Stimulated activated naive CD8-positive, alpha-beta T cell treated with anti-CD3 and anti-CD28 coated beads, Interleukin-15, amount 100 ng/mL, for 72 hours (primary cell): ENCODE data around the gene MAD1L1.

ENCODE experiments used
- ATAC-seq: fragments of 150-1000 bp; cut with Tn5 transposase; 2 replicates; pipeline ENCODE4 v1.10.0; 2021; ENCODE audit warnings: mild to moderate bottlenecking, moderate library complexity
- DNase-seq, 2 donors: peaks; one replicate each; pipeline ENCODE4 v3.0.0; 2021 to 2022
- H3K27ac Mint-ChIP-seq, 2 donors: one replicate each; pipeline ENCODE4 v1.8.0; 2022; ENCODE audit warnings: mild to moderate bottlenecking in 2 of 2, mixed read lengths in 2 of 2, moderate library complexity in 2 of 2
- H3K27me3 Mint-ChIP-seq: one replicate; pipeline ENCODE4 v1.8.0; 2022; ENCODE audit warnings: mixed read lengths
- H3K4me1 Mint-ChIP-seq: one replicate; pipeline ENCODE4 v1.8.0; 2022; ENCODE audit warnings: mild to moderate bottlenecking, mixed read lengths
- H3K4me3 Mint-ChIP-seq, 2 donors: one replicate each; pipeline ENCODE4 v1.8.0; 2022; ENCODE audit warnings: mild to moderate bottlenecking in 2 of 2, mixed read lengths in 2 of 2, moderate library complexity in 1 of 2
- H3K9me3 Mint-ChIP-seq, 2 donors: one replicate each; pipeline ENCODE4 v1.8.0; 2022; ENCODE audit warnings: mixed read lengths in 2 of 2

The MAD1L1 gene

GRCh38 chr7:2159176-2159520, 73.6 kb downstream of the MAD1L1 start:
- Mint-ChIP-seq H3K4me3 (no peak overlapping the region), H3K4me1 (no peaks in the 10 kb centered on the region), H3K27me3 (no peaks in the 10 kb centered on the region), H3K9me3 (no peaks in the 10 kb centered on the region), H3K27ac (no peak overlapping the region)
- ATAC-seq (no peak), DNase-seq (no peak)

- H3K27me3 Mint-ChIP-seq, result no peaks in the 10 kb centered on the region
- no peak overlapping the region for H3K4me3 Mint-ChIP-seq
- DNase-seq (no peak), ATAC-seq (no peak)
- H3K9me3 Mint-ChIP-seq, result no peaks in the 10 kb centered on the region
- H3K27ac Mint-ChIP-seq, result no peak overlapping the region
- H3K4me1 Mint-ChIP-seq, result no peaks in the 10 kb centered on the region
These were observed 74.2 kb downstream of the MAD1L1 start for GRCh38 chr7:2158331-2159175.

GRCh38 chr7:2157473-2158279, 75.1 kb downstream of the MAD1L1 start:
- no peak for ATAC-seq
- no peak overlapping the region for H3K4me3 Mint-ChIP-seq
- no peaks in the 10 kb centered on the region for H3K4me1 Mint-ChIP-seq
- no peaks in the 10 kb centered on the region for H3K27me3 Mint-ChIP-seq
- H3K27ac Mint-ChIP-seq, result no peak overlapping the region
- H3K9me3 Mint-ChIP-seq, result no peaks in the 10 kb centered on the region
- no peak for DNase-seq

GRCh38 chr7:2156756-2157472, 75.8 kb downstream of the MAD1L1 start:
- Mint-ChIP-seq H3K27me3 (no peaks in the 10 kb centered on the region), H3K27ac (peak overlapping the region; percentile 65 to 89), H3K4me3 (no peak overlapping the region), H3K4me1 (no peaks in the 10 kb centered on the region), H3K9me3 (no peaks in the 10 kb centered on the region)
- no peak for DNase-seq
- ATAC-seq, result no peak

- H3K9me3 Mint-ChIP-seq, result no peaks in the 10 kb centered on the region
- no peaks in the 10 kb centered on the region for H3K4me1 Mint-ChIP-seq
- H3K4me3 Mint-ChIP-seq, result no peak overlapping the region
- H3K27ac Mint-ChIP-seq, result no peak overlapping the region
- H3K27me3 Mint-ChIP-seq, result no peaks in the 10 kb centered on the region
- DNase-seq (no peak), ATAC-seq (no peak)
These were observed 77.9 kb downstream of the MAD1L1 start for GRCh38 chr7:2154831-2155230.

- no peaks in the 10 kb centered on the region for H3K27me3 Mint-ChIP-seq
- ATAC-seq (no peak), DNase-seq (no peak)
- H3K27ac Mint-ChIP-seq, result no peak overlapping the region
- H3K9me3 Mint-ChIP-seq, result no peaks in the 10 kb centered on the region
- H3K4me1 Mint-ChIP-seq, result no peaks in the 10 kb centered on the region
- no peak overlapping the region for H3K4me3 Mint-ChIP-seq
These were observed 78.6 kb downstream of the MAD1L1 start for GRCh38 chr7:2154121-2154520.

- DNase-seq (no peak), ATAC-seq (no peak)
- H3K4me1 Mint-ChIP-seq, result no peaks in the 10 kb centered on the region
- H3K9me3 Mint-ChIP-seq, result no peaks in the 10 kb centered on the region
- no peak overlapping the region for H3K4me3 Mint-ChIP-seq
- no peaks in the 10 kb centered on the region for H3K27me3 Mint-ChIP-seq
- no peak overlapping the region for H3K27ac Mint-ChIP-seq
These were observed 80.1 kb downstream of the MAD1L1 start for GRCh38 chr7:2152646-2153045.

- Mint-ChIP-seq H3K4me3 (no peak overlapping the region), H3K9me3 (no peaks in the 10 kb centered on the region), H3K27ac (no peak overlapping the region), H3K27me3 (no peaks in the 10 kb centered on the region), H3K4me1 (no peaks in the 10 kb centered on the region)
- no peak for ATAC-seq
- DNase-seq, result no peak
These were observed 80.7 kb downstream of the MAD1L1 start for GRCh38 chr7:2151801-2152612.

GRCh38 chr7:2151237-2151636, 81.5 kb downstream of the MAD1L1 start:
- H3K4me1 Mint-ChIP-seq, result no peaks in the 10 kb centered on the region

GRCh38 chr7:2150445-2150815, 82.3 kb downstream of the MAD1L1 start:
- no peaks in the 10 kb centered on the region for H3K9me3 Mint-ChIP-seq
- no peak for ATAC-seq
- no peak overlapping the region for H3K4me3 Mint-ChIP-seq

More at GRCh38 chr7:2151237-2151636, 81.5 kb downstream of the MAD1L1 start:
- Mint-ChIP-seq H3K27me3 (no peaks in the 10 kb centered on the region), H3K27ac (no peak overlapping the region), H3K4me3 (no peak overlapping the region), H3K9me3 (no peaks in the 10 kb centered on the region)
- no peak for ATAC-seq
- DNase-seq, result no peak

GRCh38 chr7:2149672-2150444, 82.9 kb downstream of the MAD1L1 start:
- no peak for DNase-seq
- no peaks in the 10 kb centered on the region for H3K9me3 Mint-ChIP-seq
- no peak overlapping the region for H3K4me3 Mint-ChIP-seq
- ATAC-seq, result no peak
- no peaks in the 10 kb centered on the region for H3K4me1 Mint-ChIP-seq
- H3K27ac Mint-ChIP-seq, result no peak overlapping the region
- no peaks in the 10 kb centered on the region for H3K27me3 Mint-ChIP-seq

More at GRCh38 chr7:2150445-2150815, 82.3 kb downstream of the MAD1L1 start:
- Mint-ChIP-seq H3K27me3 (no peaks in the 10 kb centered on the region), H3K27ac (peak overlapping the region in 1 of 2 donors; percentile 48), H3K4me1 (no peaks in the 10 kb centered on the region)
- DNase-seq, result no peak

GRCh38 chr7:2148814-2149213, 83.9 kb downstream of the MAD1L1 start:
- H3K9me3 Mint-ChIP-seq, result no peaks in the 10 kb centered on the region

GRCh38 chr7:2148189-2148588, 84.6 kb downstream of the MAD1L1 start:
- no peak for ATAC-seq
- DNase-seq, result no peak
- Mint-ChIP-seq H3K27me3 (no peaks in the 10 kb centered on the region), H3K9me3 (no peaks in the 10 kb centered on the region), H3K4me1 (no peaks in the 10 kb centered on the region), H3K27ac (no peak overlapping the region), H3K4me3 (no peak overlapping the region)

More at GRCh38 chr7:2148814-2149213, 83.9 kb downstream of the MAD1L1 start:
- DNase-seq (no peak), ATAC-seq (no peak)
- Mint-ChIP-seq H3K27me3 (no peaks in the 10 kb centered on the region), H3K4me1 (no peaks in the 10 kb centered on the region), H3K27ac (no peak overlapping the region), H3K4me3 (no peak overlapping the region)

GRCh38 chr7:2146676-2147472, 85.9 kb downstream of the MAD1L1 start:
- Mint-ChIP-seq H3K4me3 (no peak overlapping the region), H3K4me1 (no peaks in the 10 kb centered on the region), H3K27me3 (no peaks in the 10 kb centered on the region), H3K9me3 (no peaks in the 10 kb centered on the region), H3K27ac (no peak overlapping the region)
- DNase-seq (no peak), ATAC-seq (no peak)
